Psoas muscle (tissue), 8 donors: ENCODE results near the gene FAM83F. TPM values are rescaled to one million over a fixed set of nuclear protein-coding genes. Genes with fewer than 3 reads are reported as not detected.

ENCODE experiments used
- ATAC-seq, 4 donors: fragments of 200-7000 bp; cut with Tn5 transposase; one replicate each; pipeline ENCODE4 v1.9.1; 2020; ENCODE audit warnings: moderate library complexity in 3 of 4, mild to moderate bottlenecking in 2 of 4
- DNase-seq, 2 donors: peaks; one replicate each; pipeline ENCODE4 v3.0.0-alpha.2; 2020
- H3K27ac ChIP-seq: fragments of 200-600 bp; one replicate; pipeline ENCODE4 v1.8.0; 2022
- H3K27me3 ChIP-seq, 3 donors: fragments of 200-600 bp in 1 of 3; one replicate each; pipeline versions ENCODE4 v1.6.1 to v1.8.0; 2013 to 2022; ENCODE audit warnings: low read length in 2 of 3, mild to moderate bottlenecking in 2 of 3, moderate library complexity in 1 of 3; ENCODE audit not compliant: insufficient read depth in 3 of 3
- H3K36me3 ChIP-seq, 2 donors: fragments of 200-600 bp in 1 of 2; one replicate each; pipeline versions ENCODE4 v1.6.1 to v1.8.0; 2013 to 2022; ENCODE audit warnings: low read depth in 1 of 2, mild to moderate bottlenecking in 1 of 2, moderate library complexity in 1 of 2; ENCODE audit not compliant: insufficient read depth in 1 of 2
- H3K4me1 ChIP-seq: fragments of 200-600 bp; one replicate; pipeline ENCODE4 v1.8.0; 2022
- H3K4me3 ChIP-seq: fragments of 200-600 bp; one replicate; pipeline ENCODE4 v1.8.0; 2022; ENCODE audit warnings: mild to moderate bottlenecking
- H3K9me3 ChIP-seq: fragments of 200-600 bp; one replicate; pipeline ENCODE4 v1.8.0; 2022
- WGBS, 3 donors: extraction: QIAGEN DNeasy Blood & Tissue Kit; methylation state at CpG; one replicate each; pipeline versions ENCODE4 v1.1.6 to v1.1.7; 2013; 5-methylcytosine and 5-hydroxymethylcytosine counted together
- intact Hi-C, 2 donors: fragments of 100-400 bp; cut with DNase I; formaldehyde crosslinking; loops; one replicate each; pipeline versions ENCODE4 v1.11.0 to v1.14.2; 2022
- polyA plus RNA-seq, 3 donors: library from polyadenylated mRNA; stranded (reverse); fragments of 200-250 nt; gene quantifications; one replicate each; pipeline ENCODE4 v1.2.3, GENCODE V29; 2013
- total RNA-seq, 4 donors: library from RNA; stranded (reverse); fragmentation: NEBNext Ultra II Directional in 2 of 4; extraction: Animal tissue kit (Norgen Biotek cat#: 25700) in 2 of 4; gene quantifications; one replicate each; pipeline versions ENCODE4 v1.2.1 to v1.2.4, GENCODE V29; 2021 to 2023
- TF ChIP-seq, protein P1 (sequence below): fragments of 200-600 bp; IDR thresholded peaks from one replicate; pipeline ENCODE4 v1.8.0; 2022; ENCODE audit warnings: antibody characterized with exemption
- donor health status: healthy with polysubstance abuse.
- donor health status: DM: no; HTN: no; CAD: no; lungs with moderate emphysema.
- donor health status: Bipolar disorder and iron deficiency.
- donor health status: healthy.
- donor health status: DM: yes; HTN: yes; CAD: no.
- donor health status: DM: no; HTN: no; CAD: no.
- donor health status: DM: no; HTN: no; CAD: no.
- donor health status: DM: yes; HTN: yes; CAD: no.

FAM83F gene
- total and polyA plus RNA-seq, 7 donors: under 0.01 to 0.10 (median 0.03) TPM; not detected in 1

DNA sequence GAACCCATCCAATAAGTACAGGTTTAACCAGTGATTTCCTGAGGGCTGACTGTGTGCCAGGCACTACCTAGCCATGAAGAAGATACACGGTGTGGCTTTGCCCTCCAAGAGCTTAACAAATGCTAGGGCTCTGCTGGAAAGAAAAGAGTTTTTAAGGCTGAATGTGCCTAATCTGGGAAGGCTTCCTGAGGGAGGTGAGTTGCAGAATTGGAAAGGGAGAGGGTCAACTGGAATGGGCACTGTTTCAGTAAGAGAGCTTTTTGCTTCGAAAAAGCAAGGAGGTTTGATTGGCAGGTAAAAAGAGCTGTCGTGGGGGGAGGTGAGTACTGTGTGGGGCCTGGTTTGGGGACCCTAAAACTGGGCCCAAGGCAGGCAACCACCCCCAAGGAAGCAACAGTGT is 2.7 kb downstream of the FAM83F start:
- H3K9me3 ChIP-seq: no peaks in the 10 kb centered on the region
- intact Hi-C loops: no loop called here
- no peak overlapping the region for H3K4me3 ChIP-seq
- no peaks in the 10 kb centered on the region for H3K4me1 ChIP-seq
- ATAC-seq (no peak), DNase-seq (no peak)
- TF ChIP-seq, protein P1, sequence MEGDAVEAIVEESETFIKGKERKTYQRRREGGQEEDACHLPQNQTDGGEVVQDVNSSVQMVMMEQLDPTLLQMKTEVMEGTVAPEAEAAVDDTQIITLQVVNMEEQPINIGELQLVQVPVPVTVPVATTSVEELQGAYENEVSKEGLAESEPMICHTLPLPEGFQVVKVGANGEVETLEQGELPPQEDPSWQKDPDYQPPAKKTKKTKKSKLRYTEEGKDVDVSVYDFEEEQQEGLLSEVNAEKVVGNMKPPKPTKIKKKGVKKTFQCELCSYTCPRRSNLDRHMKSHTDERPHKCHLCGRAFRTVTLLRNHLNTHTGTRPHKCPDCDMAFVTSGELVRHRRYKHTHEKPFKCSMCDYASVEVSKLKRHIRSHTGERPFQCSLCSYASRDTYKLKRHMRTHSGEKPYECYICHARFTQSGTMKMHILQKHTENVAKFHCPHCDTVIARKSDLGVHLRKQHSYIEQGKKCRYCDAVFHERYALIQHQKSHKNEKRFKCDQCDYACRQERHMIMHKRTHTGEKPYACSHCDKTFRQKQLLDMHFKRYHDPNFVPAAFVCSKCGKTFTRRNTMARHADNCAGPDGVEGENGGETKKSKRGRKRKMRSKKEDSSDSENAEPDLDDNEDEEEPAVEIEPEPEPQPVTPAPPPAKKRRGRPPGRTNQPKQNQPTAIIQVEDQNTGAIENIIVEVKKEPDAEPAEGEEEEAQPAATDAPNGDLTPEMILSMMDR: no peak
- H3K27ac ChIP-seq: no peak overlapping the region
- H3K27me3 ChIP-seq: peaks cover 0 to 49% (median 6%) of the 10 kb centered on the region in 3 donors
- 81 to 88% (median 85%) methylated on average over 3 of the region's 3 CpGs for WGBS, 3 donors
- H3K36me3 ChIP-seq: no peaks in the 10 kb centered on the region

- 63 to 75% (median 73%) methylated on average over 11 of the region's 11 CpGs for WGBS, 3 donors
- Histone ChIP-seq H3K4me3 (no peak overlapping the region), H3K27ac (no peak overlapping the region), H3K4me1 (no peaks in the 10 kb centered on the region), H3K36me3 (no peaks in the 10 kb centered on the region), H3K9me3 (no peaks in the 10 kb centered on the region), H3K27me3 (peaks cover 0 to 45% (median 8%) of the 10 kb centered on the region in 3 donors)
- DNase-seq (no peak), ATAC-seq (no peak)
- intact Hi-C loops: no loop called here
- TF ChIP-seq, protein P1: no peak
Measured at GRCh38 chr22:39997939-39998726, 3.4 kb downstream of the FAM83F start.

- intact Hi-C loops: no loop called here
- no peak for DNase-seq
- Histone ChIP-seq H3K27me3 (peaks cover 0 to 35% (median 8%) of the 10 kb centered on the region in 3 donors), H3K4me3 (no peak overlapping the region), H3K4me1 (no peaks in the 10 kb centered on the region), H3K36me3 (no peaks in the 10 kb centered on the region), H3K27ac (no peak overlapping the region), H3K9me3 (no peaks in the 10 kb centered on the region)
- no peak for ATAC-seq
- TF ChIP-seq, protein P1: no peak
- WGBS, 3 donors: 79 to 87% (median 86%) methylated on average over 16 of the region's 16 CpGs
Measured at GRCh38 chr22:39999144-39999757, 4.5 kb downstream of the FAM83F start.

DNA sequence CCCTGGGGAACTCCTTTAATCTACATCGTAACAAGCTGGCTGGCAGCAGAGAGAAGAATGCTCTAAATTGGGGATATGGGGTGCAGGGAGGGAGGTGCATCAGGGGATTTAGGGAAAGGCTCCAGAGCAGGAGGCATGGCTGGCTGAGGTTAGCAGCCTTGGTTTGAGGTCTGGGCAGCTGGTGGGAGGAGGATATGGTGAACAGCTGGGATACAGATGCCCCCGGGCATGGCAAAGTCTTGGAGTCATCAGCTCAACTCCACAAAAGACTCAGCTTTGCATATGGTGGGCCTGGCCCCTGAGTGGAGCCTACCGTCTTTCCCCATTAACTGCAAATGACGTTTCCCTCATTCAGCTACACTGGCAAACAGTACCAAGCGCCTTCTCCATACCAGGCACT is 5.4 kb downstream of the FAM83F start:
- no peaks in the 10 kb centered on the region for H3K4me1 ChIP-seq
- H3K9me3 ChIP-seq: no peaks in the 10 kb centered on the region
- 75 to 83% (median 81%) methylated on average over 5 of the region's 5 CpGs for WGBS, 3 donors
- no peak overlapping the region for H3K4me3 ChIP-seq
- TF ChIP-seq, protein P1: no peak
- no peak overlapping the region for H3K27ac ChIP-seq
- no peak for ATAC-seq
- peaks cover 0 to 31% (median 5%) of the 10 kb centered on the region in 3 donors for H3K27me3 ChIP-seq
- no peak for DNase-seq
- no peaks in the 10 kb centered on the region for H3K36me3 ChIP-seq
- intact Hi-C loops: no loop called here
